K562 (cell line): Measurements from ENCODE around the gene BRMS1. TPM values are rescaled to one million over a fixed set of nuclear protein-coding genes. Genes with fewer than 3 reads are reported as not detected.

ENCODE experiments used
- CEBPB ChIP-seq: fragments of 450-650 bp; IDR thresholded peaks from 2 replicates; pipeline ENCODE4 v1.6.1; 2016; ENCODE audit warnings: missing genetic modification characterization, missing compliant biosample characterization
- MYNN ChIP-seq, 2 experiments: sonication (generic); formaldehyde crosslinking in 1 of 2; IDR thresholded peaks; 2 replicates each; pipeline versions ENCODE4 v1.5.0 to v1.6.1; 2016 to 2020; ENCODE audit warnings: antibody characterized with exemption in 1 of 2, missing genetic modification reagents in 1 of 2
- PCBP2 ChIP-seq: fragments of 200-400 bp; formaldehyde crosslinking; IDR thresholded peaks from 2 replicates; pipeline ENCODE4 v1.6.1; 2018; ENCODE audit warnings: low read length, low read depth, mild to moderate bottlenecking, moderate library complexity; ENCODE audit not compliant: poor library complexity, severe bottlenecking
- POLR2AphosphoS2 ChIP-seq: IDR thresholded peaks from 2 replicates; pipeline ENCODE4 v1.6.1; 2012; ENCODE audit warnings: low read length, improper control_type of control experiment
- POLR2G ChIP-seq: fragments of 200-400 bp; formaldehyde crosslinking; IDR thresholded peaks from 2 replicates; pipeline ENCODE4 v1.6.1; 2017; ENCODE audit warnings: low read depth, mild to moderate bottlenecking, antibody characterized with exemption, low read length, moderate library complexity
- PURB ChIP-seq: sonication (generic); formaldehyde crosslinking; IDR thresholded peaks from 2 replicates; pipeline ENCODE4 v1.9.0; 2021; ENCODE audit warnings: low read depth, mild to moderate bottlenecking, missing genetic modification reagents
- RBM22 ChIP-seq: fragments of 200-400 bp; formaldehyde crosslinking; IDR thresholded peaks from 2 replicates; pipeline ENCODE4 v1.6.1; 2018; ENCODE audit warnings: low read length, low read depth; ENCODE audit not compliant: poor library complexity, severe bottlenecking
- SIRT6 ChIP-seq: IDR thresholded peaks from one replicate; pipeline ENCODE4 v1.6.1; 2012; ENCODE audit warnings: low read depth, mild to moderate bottlenecking, control low read depth, inconsistent platforms, low read length, moderate library complexity
- SUPT5H ChIP-seq: fragments of 450-650 bp; IDR thresholded peaks from 2 replicates; pipeline ENCODE4 v1.6.1; 2016
- TAF15 ChIP-seq: fragments of 200-400 bp; formaldehyde crosslinking; IDR thresholded peaks from 2 replicates; pipeline ENCODE4 v1.6.1; 2017; ENCODE audit warnings: mild to moderate bottlenecking, low read depth, low read length, moderate library complexity
- ZC3H4 ChIP-seq: sonication (generic); formaldehyde crosslinking; IDR thresholded peaks from 2 replicates; pipeline ENCODE4 v1.9.0; 2021; ENCODE audit warnings: missing genetic modification reagents, borderline replicate concordance
- ZNF584 ChIP-seq: fragments of 200-800 bp; sonication (Bioruptor generic); IDR thresholded peaks from 2 replicates; pipeline ENCODE4 v1.6.1; 2016; ENCODE audit warnings: low read depth, mild to moderate bottlenecking, missing genetic modification characterization, missing compliant biosample characterization
- polyA plus RNA-seq, 8 experiments: library from polyadenylated mRNA; depleted of rRNA in 4 of 8; stranded (reverse) in 5 of 8; unstranded in 3 of 8; fragments of >200 nt; fragmentation: Nextera tagmentation in 2 of 8; fragmentation: Illumina TruSeq in 1 of 8; extraction: Ambion mirVana in 2 of 8; extraction: Trizol in 1 of 8; gene quantifications; 2 replicates each; pipeline versions ENCODE4 v1.2.1 to v1.2.3, GENCODE V29; 2011 to 2014; ENCODE audit warnings: inconsistent platforms in 1 of 8, missing spikeins in 1 of 8
- total RNA-seq, 7 experiments: library from RNA; depleted of rRNA in 6 of 7; stranded (reverse); fragments of >200 nt in 6 of 7; fragmentation: Illumina TruSeq in 2 of 7; extraction: Trizol in 2 of 7; gene quantifications; 2 replicates each; pipeline versions ENCODE4 v1.2.1 to v1.2.3, GENCODE V29; 2011 to 2021; ENCODE audit warnings: low replicate concordance in 1 of 7
- TF ChIP-seq, protein P1 (sequence below): fragments of 450-650 bp; IDR thresholded peaks from 2 replicates; pipeline ENCODE4 v1.6.1; 2017; ENCODE audit warnings: antibody characterized with exemption, mild to moderate bottlenecking

The BRMS1 gene
- total and polyA plus RNA-seq, 9 of the 15 experiments (the other 6 are each of a cell fraction or from before 2014, with no cell fraction given) = 2.2 to 78.8 (median 33.4) TPM

DNA sequence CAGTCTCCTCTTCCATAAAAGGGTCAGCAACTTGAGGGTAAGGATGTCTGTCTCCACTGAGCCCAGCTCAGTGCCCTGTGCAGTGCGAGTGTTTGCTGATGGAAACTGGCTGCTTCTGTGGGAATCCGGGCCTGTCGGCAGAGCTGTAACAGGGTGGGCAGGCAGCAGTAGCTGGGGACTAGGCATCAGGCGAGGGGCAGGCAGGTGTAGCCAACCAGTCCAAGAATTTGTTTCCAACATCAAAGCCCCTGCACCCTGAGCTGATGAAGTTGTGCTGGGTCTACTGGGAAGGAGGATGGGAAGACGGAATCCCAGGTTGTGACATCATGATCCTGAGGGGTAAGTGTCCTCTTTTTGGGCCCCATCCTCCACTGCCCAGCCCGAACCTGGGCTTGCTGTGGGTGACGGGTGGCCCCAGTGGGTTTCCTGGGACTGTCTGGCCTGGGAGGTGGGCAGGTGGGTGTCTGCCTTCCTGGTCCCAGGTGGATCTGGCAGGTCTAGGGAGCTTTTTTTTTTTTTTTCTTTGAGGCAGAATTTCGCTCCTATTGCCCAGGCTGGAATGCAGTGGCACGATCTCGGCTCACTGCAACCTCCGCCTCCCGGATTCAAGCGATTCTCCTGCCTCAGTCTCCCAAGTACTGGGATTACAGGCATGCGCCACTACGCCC is 15.6 kb upstream of the BRMS1 start (continued):
- TF ChIP-seq ZNF584 (CRISPR knock-in tag) (no peak), PURB (CRISPR knock-in tag) (no peak), POLR2AphosphoS2 (peak; percentile 69; the same call in 1 of the 2 replicates), SIRT6 (peak; percentile 51), SUPT5H (peak; percentile 50), PCBP2 (no peak), MYNN (IDR thresholded peaks at IDR 0.05) (peak; percentile 49; the same call in 1 of the 2 replicates), MYNN (CRISPR knock-in tag; IDR thresholded peaks at IDR 0.05) (no peak), TAF15 (0 out of 2 replicates have a peak, but pooled peaks have one; percentile 21), POLR2G (peak; percentile 72), CEBPB (tag) (no peak), RBM22 (peak; percentile 42), ZC3H4 (CRISPR knock-in tag) (peak; percentile 70; the same call in 1 of the 2 replicates)
- TF ChIP-seq, protein P1, sequence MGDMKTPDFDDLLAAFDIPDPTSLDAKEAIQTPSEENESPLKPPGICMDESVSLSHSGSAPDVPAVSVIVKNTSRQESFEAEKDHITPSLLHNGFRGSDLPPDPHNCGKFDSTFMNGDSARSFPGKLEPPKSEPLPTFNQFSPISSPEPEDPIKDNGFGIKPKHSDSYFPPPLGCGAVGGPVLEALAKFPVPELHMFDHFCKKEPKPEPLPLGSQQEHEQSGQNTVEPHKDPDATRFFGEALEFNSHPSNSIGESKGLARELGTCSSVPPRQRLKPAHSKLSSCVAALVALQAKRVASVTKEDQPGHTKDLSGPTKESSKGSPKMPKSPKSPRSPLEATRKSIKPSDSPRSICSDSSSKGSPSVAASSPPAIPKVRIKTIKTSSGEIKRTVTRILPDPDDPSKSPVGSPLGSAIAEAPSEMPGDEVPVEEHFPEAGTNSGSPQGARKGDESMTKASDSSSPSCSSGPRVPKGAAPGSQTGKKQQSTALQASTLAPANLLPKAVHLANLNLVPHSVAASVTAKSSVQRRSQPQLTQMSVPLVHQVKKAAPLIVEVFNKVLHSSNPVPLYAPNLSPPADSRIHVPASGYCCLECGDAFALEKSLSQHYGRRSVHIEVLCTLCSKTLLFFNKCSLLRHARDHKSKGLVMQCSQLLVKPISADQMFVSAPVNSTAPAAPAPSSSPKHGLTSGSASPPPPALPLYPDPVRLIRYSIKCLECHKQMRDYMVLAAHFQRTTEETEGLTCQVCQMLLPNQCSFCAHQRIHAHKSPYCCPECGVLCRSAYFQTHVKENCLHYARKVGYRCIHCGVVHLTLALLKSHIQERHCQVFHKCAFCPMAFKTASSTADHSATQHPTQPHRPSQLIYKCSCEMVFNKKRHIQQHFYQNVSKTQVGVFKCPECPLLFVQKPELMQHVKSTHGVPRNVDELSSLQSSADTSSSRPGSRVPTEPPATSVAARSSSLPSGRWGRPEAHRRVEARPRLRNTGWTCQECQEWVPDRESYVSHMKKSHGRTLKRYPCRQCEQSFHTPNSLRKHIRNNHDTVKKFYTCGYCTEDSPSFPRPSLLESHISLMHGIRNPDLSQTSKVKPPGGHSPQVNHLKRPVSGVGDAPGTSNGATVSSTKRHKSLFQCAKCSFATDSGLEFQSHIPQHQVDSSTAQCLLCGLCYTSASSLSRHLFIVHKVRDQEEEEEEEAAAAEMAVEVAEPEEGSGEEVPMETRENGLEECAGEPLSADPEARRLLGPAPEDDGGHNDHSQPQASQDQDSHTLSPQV = no peak
